Measurements from ENCODE around the gene TMEM129.
"Not testable (repeated sequence)": the region's sequence is repeated elsewhere in the genome, so short reads cannot be mapped to it uniquely, and the experiment has no call there.

Gene TMEM129

GRCh38 chr4:1705732-1706131, 15.4 kb downstream of the TMEM129 start:
- no peaks in the 10 kb centered on the region for H4K20me1 ChIP-seq (ENCODE audit: insufficient read depth, low read length)

GRCh38 chr4:1703867-1704266, 17.3 kb downstream of the TMEM129 start:
- no peak overlapping the region for H3K4me2 ChIP-seq (ENCODE audit: low read length)
- H3K9ac ChIP-seq (ENCODE audit: low read length) = no peak overlapping the region
- H3K9me3 ChIP-seq (ENCODE audit: low read length) = no peaks in the 10 kb centered on the region
- no peak overlapping the region for H2AFZ ChIP-seq (ENCODE audit: low read length)
- no peaks in the 10 kb centered on the region for H3F3A ChIP-seq (ENCODE audit: insufficient read depth, low read length)
- H4K20me1 ChIP-seq (ENCODE audit: insufficient read depth, low read length) = no peaks in the 10 kb centered on the region
- no peak overlapping the region for H3K27ac ChIP-seq (ENCODE audit: low read depth, low read length, poor library complexity, severe bottlenecking)
- H3K27me3 ChIP-seq (ENCODE audit: insufficient read depth, low read length) = no peaks in the 10 kb centered on the region
- H3K79me2 ChIP-seq (ENCODE audit: insufficient read depth, low read length) = peaks cover 45% of the 10 kb centered on the region
- TF ChIP-seq CTCF (IDR thresholded peaks at IDR 0.05; ENCODE audit: low read length) (no peak), EZH2 (IDR thresholded peaks at IDR 0.05; ENCODE audit: borderline replicate concordance, low read length) (no peak)
- H3K4me3 ChIP-seq (ENCODE audit: low read depth, low read length, poor library complexity, severe bottlenecking) = no peak overlapping the region
- peaks cover 9% of the 10 kb centered on the region for H3K4me1 ChIP-seq (ENCODE audit: insufficient read depth, low read length, severe bottlenecking)
- H3K9me2 ChIP-seq (ENCODE audit: low read depth, low read length) = no peaks in the 10 kb centered on the region
- H3K36me3 ChIP-seq (ENCODE audit: insufficient read depth, low read length) = peaks cover 89% of the 10 kb centered on the region

More at GRCh38 chr4:1705732-1706131, 15.4 kb downstream of the TMEM129 start:
- Histone ChIP-seq H3K9me2 (ENCODE audit: low read depth, low read length) (no peaks in the 10 kb centered on the region), H3K9ac (ENCODE audit: low read length) (no peak overlapping the region), H3K4me2 (ENCODE audit: low read length) (no peak overlapping the region), H3K27ac (ENCODE audit: low read depth, low read length, poor library complexity, severe bottlenecking) (no peak overlapping the region), H3K36me3 (ENCODE audit: insufficient read depth, low read length) (peaks cover 87% of the 10 kb centered on the region), H3K9me3 (ENCODE audit: low read length) (no peaks in the 10 kb centered on the region), H2AFZ (ENCODE audit: low read length) (no peak overlapping the region), H3K4me1 (ENCODE audit: insufficient read depth, low read length, severe bottlenecking) (peaks cover 28% of the 10 kb centered on the region), H3K4me3 (ENCODE audit: low read depth, low read length, poor library complexity, severe bottlenecking) (no peak overlapping the region), H3F3A (ENCODE audit: insufficient read depth, low read length) (no peaks in the 10 kb centered on the region), H3K27me3 (ENCODE audit: insufficient read depth, low read length) (no peaks in the 10 kb centered on the region), H3K79me2 (ENCODE audit: insufficient read depth, low read length) (peaks cover 60% of the 10 kb centered on the region)
- TF ChIP-seq CTCF (IDR thresholded peaks at IDR 0.05; ENCODE audit: low read length) (no peak), EZH2 (IDR thresholded peaks at IDR 0.05; ENCODE audit: borderline replicate concordance, low read length) (no peak)

- H3K9ac ChIP-seq (ENCODE audit: low read length); H3K4me1 ChIP-seq (ENCODE audit: insufficient read depth, low read length, severe bottlenecking); H3K4me3 ChIP-seq (ENCODE audit: low read depth, low read length, poor library complexity, severe bottlenecking); H3F3A ChIP-seq (ENCODE audit: insufficient read depth, low read length); H3K27ac ChIP-seq (ENCODE audit: low read depth, low read length, poor library complexity, severe bottlenecking); H3K27me3 ChIP-seq (ENCODE audit: insufficient read depth, low read length); H4K20me1 ChIP-seq (ENCODE audit: insufficient read depth, low read length); H2AFZ ChIP-seq (ENCODE audit: low read length); H3K4me2 ChIP-seq (ENCODE audit: low read length); H3K9me3 ChIP-seq (ENCODE audit: low read length); H3K9me2 ChIP-seq (ENCODE audit: low read depth, low read length): not testable (repeated sequence)
- H3K36me3 ChIP-seq (ENCODE audit: insufficient read depth, low read length) = peaks cover 89% of the 10 kb centered on the region
- H3K79me2 ChIP-seq (ENCODE audit: insufficient read depth, low read length) = peaks cover 29% of the 10 kb centered on the region
These were observed 19.5 kb downstream of the TMEM129 start for GRCh38 chr4:1701671-1702070.

GRCh38 chr4:1695913-1696312, 25.2 kb downstream of the TMEM129 start:
- H3K27ac ChIP-seq (ENCODE audit: low read depth, low read length, poor library complexity, severe bottlenecking) = no peak overlapping the region
- no peaks in the 10 kb centered on the region for H3F3A ChIP-seq (ENCODE audit: insufficient read depth, low read length)
- no peaks in the 10 kb centered on the region for H3K9me2 ChIP-seq (ENCODE audit: low read depth, low read length)
- no peaks in the 10 kb centered on the region for H3K27me3 ChIP-seq (ENCODE audit: insufficient read depth, low read length)
- H3K9ac ChIP-seq (ENCODE audit: low read length) = no peak overlapping the region
- H2AFZ ChIP-seq (ENCODE audit: low read length) = no peak overlapping the region
- H3K79me2 ChIP-seq (ENCODE audit: insufficient read depth, low read length) = 0 out of 2 replicates have a peak, but pooled peaks cover 4% of the 10 kb centered on the region
- no peaks in the 10 kb centered on the region for H3K9me3 ChIP-seq (ENCODE audit: low read length)
- H4K20me1 ChIP-seq (ENCODE audit: insufficient read depth, low read length) = no peaks in the 10 kb centered on the region
- TF ChIP-seq EZH2 (IDR thresholded peaks at IDR 0.05; ENCODE audit: borderline replicate concordance, low read length) (no peak), CTCF (IDR thresholded peaks at IDR 0.05; ENCODE audit: low read length) (no peak)
- no peaks in the 10 kb centered on the region for H3K4me1 ChIP-seq (ENCODE audit: insufficient read depth, low read length, severe bottlenecking)
- no peak overlapping the region for H3K4me3 ChIP-seq (ENCODE audit: low read depth, low read length, poor library complexity, severe bottlenecking)
- H3K36me3 ChIP-seq (ENCODE audit: insufficient read depth, low read length) = peaks cover 86% of the 10 kb centered on the region
- no peak overlapping the region for H3K4me2 ChIP-seq (ENCODE audit: low read length)

All from OCI-LY1 (cell line).